BLaER1 (cell line): ENCODE measurements around the gene IGSF22.

Experiments
- H3K27ac ChIP-seq: shearing (Covaris generic); formaldehyde crosslinking; 2 replicates; pipeline ENCODE4 v1.8.1; 2022
- H3K27me3 ChIP-seq: shearing (Covaris generic); formaldehyde crosslinking; 2 replicates; pipeline ENCODE4 v1.8.1; 2022
- H3K36me3 ChIP-seq: shearing (Covaris generic); formaldehyde crosslinking; 2 replicates; pipeline ENCODE4 v1.8.1; 2022
- H3K4me1 ChIP-seq: shearing (Covaris generic); formaldehyde crosslinking; 2 replicates; pipeline ENCODE4 v1.8.1; 2022
- H3K4me2 ChIP-seq: shearing (Covaris generic); formaldehyde crosslinking; 2 replicates; pipeline ENCODE4 v1.8.1; 2022
- H3K4me3 ChIP-seq: shearing (Covaris generic); formaldehyde crosslinking; 2 replicates; pipeline ENCODE4 v1.8.1; 2022
- H3K9ac ChIP-seq: shearing (Covaris generic); formaldehyde crosslinking; 2 replicates; pipeline ENCODE4 v1.8.1; 2022
- H3K9me3 ChIP-seq: shearing (Covaris generic); formaldehyde crosslinking; 2 replicates; pipeline ENCODE4 v1.8.1; 2022
- H4K20me1 ChIP-seq: shearing (Covaris generic); formaldehyde crosslinking; 2 replicates; pipeline ENCODE4 v1.8.1; 2022
- Cebpa-rat ChIP-seq: shearing (Covaris generic); IDR thresholded peaks from 2 replicates; pipeline ENCODE4 v1.8.1; 2022

IGSF22 gene

GRCh38 chr11:18766015-18766414, 40.0 kb upstream of the IGSF22 start:
- H3K9me3 ChIP-seq: no peaks in the 10 kb centered on the region
- TF ChIP-seq Cebpa-rat: no peak

GRCh38 chr11:18765554-18765953, 39.6 kb upstream of the IGSF22 start:
- Histone ChIP-seq H3K9me3 (no peaks in the 10 kb centered on the region), H3K4me3 (no peak overlapping the region), H3K4me2 (no peak overlapping the region), H3K9ac (no peak overlapping the region), H4K20me1 (no peaks in the 10 kb centered on the region), H3K27ac (no peak overlapping the region), H3K27me3 (no peaks in the 10 kb centered on the region), H3K36me3 (no peaks in the 10 kb centered on the region), H3K4me1 (peaks cover 6% of the 10 kb centered on the region; the same call in 1 of the 2 replicates)
- TF ChIP-seq Cebpa-rat: 0 out of 2 replicates have a peak, but pooled peaks have one; percentile 33

More at GRCh38 chr11:18766015-18766414, 40.0 kb upstream of the IGSF22 start:
- H3K4me3 ChIP-seq: no peak overlapping the region
- H4K20me1 ChIP-seq: no peaks in the 10 kb centered on the region
- H3K27me3 ChIP-seq: no peaks in the 10 kb centered on the region
- no peak overlapping the region for H3K9ac ChIP-seq
- H3K36me3 ChIP-seq: no peaks in the 10 kb centered on the region
- H3K4me1 ChIP-seq: peaks cover 6% of the 10 kb centered on the region; the same call in 1 of the 2 replicates
- H3K4me2 ChIP-seq: no peak overlapping the region
- H3K27ac ChIP-seq: no peak overlapping the region

GRCh38 chr11:18761741-18762140, 35.8 kb upstream of the IGSF22 start:
- Histone ChIP-seq H3K36me3 (no peaks in the 10 kb centered on the region), H3K9me3 (no peaks in the 10 kb centered on the region), H3K9ac (no peak overlapping the region), H3K4me3 (no peak overlapping the region), H4K20me1 (no peaks in the 10 kb centered on the region), H3K4me1 (no peaks in the 10 kb centered on the region), H3K27ac (no peak overlapping the region), H3K27me3 (no peaks in the 10 kb centered on the region), H3K4me2 (no peak overlapping the region)
- TF ChIP-seq Cebpa-rat: no peak

DNA sequence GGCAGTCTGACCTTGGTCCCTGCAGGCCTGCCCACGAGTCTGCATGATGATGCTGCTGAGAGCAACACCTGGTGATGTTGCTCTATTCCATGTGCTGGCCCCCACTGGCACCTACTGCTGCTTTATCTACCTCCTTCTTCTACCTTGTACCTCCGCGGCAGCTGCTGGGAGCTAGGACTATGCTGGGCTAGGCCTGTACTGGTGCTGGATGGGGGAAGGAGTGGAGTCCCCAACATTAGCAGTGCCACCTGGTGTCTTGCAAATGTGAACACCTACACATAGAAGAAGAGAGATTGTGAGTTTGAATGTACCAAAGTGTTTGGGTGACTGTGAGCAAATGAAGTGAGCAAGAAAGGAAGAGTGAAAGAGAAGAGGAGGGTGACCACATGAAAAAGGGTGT, 35.2 kb upstream of the IGSF22 start:
- H3K36me3 ChIP-seq: no peaks in the 10 kb centered on the region
- no peak for TF ChIP-seq Cebpa-rat

DNA sequence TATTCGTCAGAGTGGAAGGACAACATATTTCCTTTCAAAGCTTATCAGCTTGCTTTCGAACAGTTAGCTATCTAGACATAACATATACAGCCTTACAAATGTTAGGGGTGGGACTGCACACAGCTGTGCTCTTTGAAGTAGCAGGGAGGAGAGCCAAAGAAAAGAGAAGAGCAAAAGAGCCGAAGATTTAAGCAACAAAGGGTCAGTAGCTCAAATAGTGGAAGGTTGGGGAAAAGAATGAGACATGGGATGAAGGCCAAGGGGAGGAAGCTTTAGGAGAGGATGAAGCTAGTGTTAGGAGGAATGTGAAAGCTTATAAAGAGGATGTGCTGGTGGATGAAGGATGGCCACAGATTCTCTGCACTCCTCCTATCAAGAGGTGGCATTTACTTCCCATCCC, 31.8 kb upstream of the IGSF22 start:
- Histone ChIP-seq H3K9me3 (no peaks in the 10 kb centered on the region), H4K20me1 (no peaks in the 10 kb centered on the region), H3K27me3 (no peaks in the 10 kb centered on the region), H3K4me1 (peaks cover 9% of the 10 kb centered on the region), H3K9ac (no peak overlapping the region), H3K36me3 (no peaks in the 10 kb centered on the region), H3K4me3 (no peak overlapping the region), H3K4me2 (no peak overlapping the region), H3K27ac (no peak overlapping the region)
- TF ChIP-seq Cebpa-rat: no peak

More for the DNA sequence above, 35.2 kb upstream of the IGSF22 start:
- Histone ChIP-seq H3K27ac (no peak overlapping the region), H3K4me1 (no peaks in the 10 kb centered on the region), H3K4me2 (no peak overlapping the region), H3K9ac (no peak overlapping the region), H4K20me1 (no peaks in the 10 kb centered on the region), H3K4me3 (no peak overlapping the region), H3K9me3 (no peaks in the 10 kb centered on the region), H3K27me3 (no peaks in the 10 kb centered on the region)

DNA sequence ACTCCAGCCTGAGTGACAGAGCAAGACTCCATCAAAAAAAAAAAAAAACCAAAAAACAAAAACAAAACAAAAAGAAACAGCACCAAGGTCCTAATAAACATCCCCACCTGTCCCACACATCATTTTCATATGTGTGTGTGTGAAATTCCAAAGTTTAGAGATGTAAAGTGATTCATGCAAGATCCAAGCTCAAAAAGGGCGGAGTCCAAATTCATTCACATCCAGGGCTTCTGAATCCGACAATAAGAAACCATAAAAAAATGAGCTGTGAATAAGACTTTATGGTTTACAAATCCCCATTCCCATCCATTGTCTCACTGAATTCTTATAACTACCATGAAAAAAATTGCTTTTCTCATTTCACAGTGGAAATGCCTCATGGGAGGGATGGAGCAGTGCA, 30.9 kb upstream of the IGSF22 start:
- H3K9me3 ChIP-seq: no peaks in the 10 kb centered on the region
- no peaks in the 10 kb centered on the region for H3K27me3 ChIP-seq
- no peaks in the 10 kb centered on the region for H3K36me3 ChIP-seq
- H4K20me1 ChIP-seq: no peaks in the 10 kb centered on the region
- no peak overlapping the region for H3K27ac ChIP-seq
- H3K4me2 ChIP-seq: no peak overlapping the region
- peaks cover 9% of the 10 kb centered on the region for H3K4me1 ChIP-seq
- TF ChIP-seq Cebpa-rat: no peak
- H3K9ac ChIP-seq: no peak overlapping the region
- no peak overlapping the region for H3K4me3 ChIP-seq

DNA sequence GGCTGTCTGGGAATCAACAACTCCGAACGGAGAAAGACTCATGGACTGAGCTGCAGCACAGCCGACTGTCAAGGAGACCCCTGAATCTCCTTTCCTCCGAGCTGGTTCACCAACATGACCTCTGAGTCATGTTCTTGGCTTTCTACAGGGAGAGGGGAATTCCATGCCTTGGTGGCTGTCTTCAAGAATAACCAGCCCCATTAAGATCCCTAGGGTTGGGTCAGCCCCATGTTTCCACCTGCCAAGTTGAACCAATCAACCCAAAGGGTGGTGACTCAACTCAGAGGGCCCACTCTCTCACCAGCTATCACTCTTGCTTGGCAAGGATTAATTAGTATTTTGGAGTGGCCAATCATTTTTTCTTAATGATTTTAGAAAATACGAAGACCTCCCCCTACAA, 28.3 kb upstream of the IGSF22 start:
- no peak for TF ChIP-seq Cebpa-rat
- Histone ChIP-seq H3K36me3 (no peaks in the 10 kb centered on the region), H3K4me3 (no peak overlapping the region), H3K4me2 (no peak overlapping the region), H3K27ac (no peak overlapping the region), H3K27me3 (no peaks in the 10 kb centered on the region), H3K4me1 (peaks cover 9% of the 10 kb centered on the region), H4K20me1 (no peaks in the 10 kb centered on the region), H3K9me3 (no peaks in the 10 kb centered on the region), H3K9ac (no peak overlapping the region)

- Histone ChIP-seq H3K27ac (no peak overlapping the region), H3K27me3 (no peaks in the 10 kb centered on the region), H3K4me1 (peaks cover 9% of the 10 kb centered on the region), H3K4me3 (no peak overlapping the region), H3K36me3 (no peaks in the 10 kb centered on the region), H4K20me1 (no peaks in the 10 kb centered on the region), H3K4me2 (no peak overlapping the region), H3K9me3 (no peaks in the 10 kb centered on the region), H3K9ac (no peak overlapping the region)
- no peak for TF ChIP-seq Cebpa-rat
These were observed 26.5 kb upstream of the IGSF22 start for GRCh38 chr11:18752502-18752901.

GRCh38 chr11:18750944-18751343, 25.0 kb upstream of the IGSF22 start:
- Histone ChIP-seq H3K9me3 (no peaks in the 10 kb centered on the region), H3K9ac (no peak overlapping the region), H4K20me1 (no peaks in the 10 kb centered on the region), H3K4me3 (no peak overlapping the region), H3K4me2 (no peak overlapping the region), H3K36me3 (no peaks in the 10 kb centered on the region), H3K27ac (no peak overlapping the region), H3K27me3 (no peaks in the 10 kb centered on the region), H3K4me1 (peaks cover 9% of the 10 kb centered on the region)
- TF ChIP-seq Cebpa-rat: no peak

DNA sequence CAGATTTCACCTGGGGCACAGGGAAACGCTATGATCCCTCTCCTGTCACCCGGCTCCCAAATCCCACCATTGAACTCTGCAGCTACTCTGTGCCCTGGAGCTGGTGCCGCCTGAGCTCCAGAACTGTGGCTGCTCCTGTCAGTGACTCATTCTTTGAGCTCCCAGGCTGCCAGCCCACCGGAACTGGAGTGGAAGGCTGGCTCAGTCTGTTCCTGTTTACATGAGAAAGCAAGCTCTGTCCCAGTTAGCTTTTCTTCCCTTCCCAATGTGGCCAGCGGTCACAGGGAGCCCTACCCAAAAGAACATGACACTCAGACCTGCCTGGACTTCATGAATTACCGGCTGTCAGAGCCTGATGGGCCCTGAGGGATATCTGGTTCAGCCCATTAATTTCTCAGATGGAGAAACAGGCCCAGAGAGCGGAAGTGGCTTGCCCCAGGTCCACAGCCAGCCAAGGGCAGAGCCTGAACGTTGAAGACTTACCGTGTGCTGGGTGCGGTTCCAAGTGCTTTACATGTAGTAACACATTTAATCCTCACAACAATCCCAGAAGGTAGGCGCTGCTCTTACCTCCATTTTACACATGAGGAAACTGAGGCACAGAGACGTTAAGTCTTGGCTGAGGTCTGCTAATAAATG, 23.8 kb upstream of the IGSF22 start:
- peaks cover 9% of the 10 kb centered on the region for H3K4me1 ChIP-seq
- H3K36me3 ChIP-seq: no peaks in the 10 kb centered on the region
- no peaks in the 10 kb centered on the region for H3K27me3 ChIP-seq
- H3K27ac ChIP-seq: no peak overlapping the region
- H3K4me2 ChIP-seq: no peak overlapping the region
- no peak for TF ChIP-seq Cebpa-rat
- no peaks in the 10 kb centered on the region for H4K20me1 ChIP-seq
- no peak overlapping the region for H3K4me3 ChIP-seq
- H3K9me3 ChIP-seq: no peaks in the 10 kb centered on the region
- no peak overlapping the region for H3K9ac ChIP-seq
